22Rv1 (cell line): ENCODE measurements around the gene RYR2.

Experiments used
- H3K27ac ChIP-seq: fragments of 450-650 bp; 2 replicates; pipeline ENCODE4 v1.5.1; 2017
- CTCF ChIP-seq: fragments of 450-650 bp; IDR thresholded peaks from 2 replicates; pipeline ENCODE4 v1.5.1; 2017; ENCODE audit warnings: mild to moderate bottlenecking
- ZFX ChIP-seq: fragments of 450-650 bp; IDR thresholded peaks from 2 replicates; pipeline ENCODE4 v1.6.1; 2017; ENCODE audit warnings: antibody characterized with exemption, borderline replicate concordance

Gene RYR2

GRCh38 chr1:237679687-237680086 lies 637.7 kb downstream of the RYR2 start:
- TF ChIP-seq ZFX (no peak), CTCF (no peak)
- no peak overlapping the region for H3K27ac ChIP-seq

- no peak for TF ChIP-seq CTCF
- no peak for TF ChIP-seq ZFX
- H3K27ac ChIP-seq, result no peak overlapping the region
Observed at GRCh38 chr1:237681210-237681609, 639.2 kb downstream of the RYR2 start.

- TF ChIP-seq ZFX, result no peak
- H3K27ac ChIP-seq, result no peak overlapping the region
Observed at GRCh38 chr1:237684236-237684635, 642.3 kb downstream of the RYR2 start.

GRCh38 chr1:237685551-237685950 lies 643.6 kb downstream of the RYR2 start:
- TF ChIP-seq CTCF (no peak), ZFX (no peak)
- H3K27ac ChIP-seq, result no peak overlapping the region

- H3K27ac ChIP-seq, result no peak overlapping the region
- no peak for TF ChIP-seq CTCF
- no peak for TF ChIP-seq ZFX
Observed at GRCh38 chr1:237687804-237688203, 645.8 kb downstream of the RYR2 start.

- H3K27ac ChIP-seq, result no peak overlapping the region
- TF ChIP-seq ZFX, result no peak
- TF ChIP-seq CTCF, result no peak
Observed at GRCh38 chr1:237690656-237691055, 648.7 kb downstream of the RYR2 start.

- TF ChIP-seq CTCF, result no peak
- TF ChIP-seq ZFX, result no peak
- H3K27ac ChIP-seq, result no peak overlapping the region
Observed at GRCh38 chr1:237692255-237692654, 650.3 kb downstream of the RYR2 start.

- H3K27ac ChIP-seq, result no peak overlapping the region
- TF ChIP-seq ZFX (no peak), CTCF (no peak)
Observed at GRCh38 chr1:237695878-237696277, 653.9 kb downstream of the RYR2 start.
